ENCODE data around the gene SNX13. TPM values are rescaled to one million over a fixed set of nuclear protein-coding genes. Genes with fewer than 3 reads are reported as not detected.

Gene SNX13
- total RNA-seq, 6 experiments from 2014 or later = 17.1 to 22.5 (median 21.0) TPM

DNA sequence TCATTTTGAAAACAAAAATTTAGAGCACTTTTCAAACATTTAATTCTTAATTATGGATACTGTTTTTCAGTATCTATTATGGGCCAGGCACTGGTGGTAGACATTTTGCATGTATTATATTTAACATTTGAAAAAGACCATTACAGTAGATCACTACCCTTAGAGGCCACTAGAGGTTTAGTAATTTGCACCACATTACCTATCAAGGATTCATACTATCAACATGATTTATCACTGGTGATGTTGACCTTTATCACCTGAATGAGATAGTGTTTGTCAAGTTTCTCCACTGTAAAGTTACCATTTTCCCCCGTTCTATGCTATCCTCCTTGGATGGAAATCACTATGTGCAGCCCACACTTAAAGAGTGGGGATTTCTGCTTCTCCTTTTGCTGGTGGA, 4.4 kb upstream of the SNX13 start:
- DNase-seq = no peak
- WGBS (ENCODE audit: insufficient coverage, low coverage, low lambda C conversion rate, missing lambda C conversion rate) = 81% methylated on average over 1 of the region's 1 CpG
- no peaks in the 10 kb centered on the region for H3K36me3 ChIP-seq
- TF ChIP-seq POLR2A (IDR thresholded peaks at IDR 0.05) = no peak
- TF ChIP-seq, protein P1, sequence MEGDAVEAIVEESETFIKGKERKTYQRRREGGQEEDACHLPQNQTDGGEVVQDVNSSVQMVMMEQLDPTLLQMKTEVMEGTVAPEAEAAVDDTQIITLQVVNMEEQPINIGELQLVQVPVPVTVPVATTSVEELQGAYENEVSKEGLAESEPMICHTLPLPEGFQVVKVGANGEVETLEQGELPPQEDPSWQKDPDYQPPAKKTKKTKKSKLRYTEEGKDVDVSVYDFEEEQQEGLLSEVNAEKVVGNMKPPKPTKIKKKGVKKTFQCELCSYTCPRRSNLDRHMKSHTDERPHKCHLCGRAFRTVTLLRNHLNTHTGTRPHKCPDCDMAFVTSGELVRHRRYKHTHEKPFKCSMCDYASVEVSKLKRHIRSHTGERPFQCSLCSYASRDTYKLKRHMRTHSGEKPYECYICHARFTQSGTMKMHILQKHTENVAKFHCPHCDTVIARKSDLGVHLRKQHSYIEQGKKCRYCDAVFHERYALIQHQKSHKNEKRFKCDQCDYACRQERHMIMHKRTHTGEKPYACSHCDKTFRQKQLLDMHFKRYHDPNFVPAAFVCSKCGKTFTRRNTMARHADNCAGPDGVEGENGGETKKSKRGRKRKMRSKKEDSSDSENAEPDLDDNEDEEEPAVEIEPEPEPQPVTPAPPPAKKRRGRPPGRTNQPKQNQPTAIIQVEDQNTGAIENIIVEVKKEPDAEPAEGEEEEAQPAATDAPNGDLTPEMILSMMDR (IDR thresholded peaks at IDR 0.05) = no peak
- intact Hi-C loops (cut with DNase I) = no loop called here
- no peaks in the 10 kb centered on the region for H3K9me3 ChIP-seq
- no peaks in the 10 kb centered on the region for H3K4me1 ChIP-seq
- no peak overlapping the region for H3K27ac ChIP-seq
- no peaks in the 10 kb centered on the region for H3K27me3 ChIP-seq
- ATAC-seq = no peak
- no peak overlapping the region for H3K4me3 ChIP-seq

DNA sequence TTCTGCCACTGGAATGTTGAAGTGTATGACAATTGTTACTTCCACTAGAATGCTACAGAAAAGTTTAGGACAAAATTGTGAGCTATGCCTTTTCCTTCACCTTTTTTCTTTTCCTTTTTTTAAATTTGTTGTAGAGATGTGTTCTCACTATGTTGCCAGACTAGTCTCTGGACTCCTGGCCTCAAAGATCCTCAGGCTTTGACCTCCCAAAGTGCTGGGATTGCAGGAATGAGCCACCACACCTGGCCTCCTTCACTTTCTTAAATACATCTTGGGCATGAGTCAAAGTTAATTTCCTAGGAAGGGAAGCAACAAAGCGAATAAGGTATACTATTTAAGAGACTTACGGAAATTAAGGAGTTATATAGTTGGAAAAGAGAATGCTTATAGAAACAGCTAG, 2.7 kb upstream of the SNX13 start:
- H3K27me3 ChIP-seq = no peaks in the 10 kb centered on the region
- TF ChIP-seq, protein P1 (IDR thresholded peaks at IDR 0.05) = no peak
- TF ChIP-seq POLR2A (IDR thresholded peaks at IDR 0.05) = no peak
- H3K36me3 ChIP-seq = no peaks in the 10 kb centered on the region
- DNase-seq (no peak), ATAC-seq (no peak)
- no peak overlapping the region for H3K27ac ChIP-seq
- intact Hi-C loops (cut with DNase I) = no loop called here
- H3K4me3 ChIP-seq = no peak overlapping the region
- no peaks in the 10 kb centered on the region for H3K9me3 ChIP-seq
- 82% methylated on average over 2 of the region's 2 CpGs for WGBS (ENCODE audit: insufficient coverage, low coverage, low lambda C conversion rate, missing lambda C conversion rate)
- peaks cover 0 to 9% (median 4%) of the 10 kb centered on the region in 4 donors for H3K4me1 ChIP-seq

DNA sequence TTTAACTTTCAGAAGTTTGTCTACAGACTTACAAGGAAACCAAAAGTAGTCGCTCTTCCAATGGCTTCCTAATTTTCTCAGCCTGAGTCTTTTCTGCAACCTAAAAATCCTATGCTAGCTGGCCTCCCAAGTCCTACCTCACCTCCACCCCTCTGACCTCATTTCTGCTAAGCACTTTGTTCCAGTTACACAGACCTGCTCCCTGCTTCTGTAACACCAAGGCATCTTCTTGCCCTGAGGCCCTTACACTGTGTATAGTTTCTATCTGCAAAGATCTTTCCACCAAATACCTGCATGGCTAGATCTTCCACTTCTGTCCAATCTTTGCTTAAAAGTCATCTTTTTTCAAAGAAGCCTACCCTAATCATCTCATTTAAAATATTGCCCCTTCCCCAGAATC, 1.9 kb upstream of the SNX13 start:
- ATAC-seq = no peak
- no peak for DNase-seq
- H3K27me3 ChIP-seq = no peaks in the 10 kb centered on the region
- no peaks in the 10 kb centered on the region for H3K36me3 ChIP-seq
- H3K4me3 ChIP-seq = no peak overlapping the region
- TF ChIP-seq, protein P1 (IDR thresholded peaks at IDR 0.05) = no peak
- no peak for TF ChIP-seq POLR2A (IDR thresholded peaks at IDR 0.05)
- 78% methylated on average over 1 of the region's 1 CpG for whole genome bisulfite sequencing (ENCODE audit: insufficient coverage, low coverage, low lambda C conversion rate, missing lambda C conversion rate)
- peaks cover 0 to 14% (median 7%) of the 10 kb centered on the region in 4 donors for H3K4me1 ChIP-seq
- H3K9me3 ChIP-seq = no peaks in the 10 kb centered on the region
- intact Hi-C loops (cut with DNase I) = no loop called here
- no peak overlapping the region for H3K27ac ChIP-seq

DNA sequence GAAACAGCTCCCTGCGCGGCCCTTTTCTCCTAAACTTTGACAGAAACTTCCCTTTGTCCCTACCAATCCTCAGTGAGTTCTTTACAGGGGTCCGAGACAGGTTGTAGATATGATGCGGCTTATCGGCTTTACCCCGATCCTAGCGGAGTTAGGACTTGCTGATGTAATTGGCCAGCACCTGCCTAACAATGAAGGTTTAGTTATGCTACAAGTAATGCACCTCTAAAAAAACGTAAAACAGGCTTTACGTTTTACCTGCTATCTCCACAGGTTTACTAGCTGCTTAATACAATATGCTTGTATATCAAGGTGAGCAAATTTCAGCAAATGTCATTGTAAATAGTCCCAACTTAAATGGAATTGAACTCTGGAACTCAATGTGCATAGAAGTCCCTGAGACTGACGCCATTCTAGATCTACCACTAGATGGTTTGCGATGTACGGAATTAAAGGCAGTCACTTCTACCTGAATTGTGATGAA, 697 bp upstream of the SNX13 start:
- WGBS (ENCODE audit: insufficient coverage, low coverage, low lambda C conversion rate, missing lambda C conversion rate) = 6% methylated on average over 11 of the region's 12 CpGs

More for the DNA sequence above, 697 bp upstream of the SNX13 start:
- no peaks in the 10 kb centered on the region for H3K9me3 ChIP-seq
- ATAC-seq = peak in 1 of 4 donors; percentile 3
- no peak for DNase-seq
- peaks cover 0 to 14% (median 7%) of the 10 kb centered on the region in 4 donors for H3K4me1 ChIP-seq
- H3K4me3 ChIP-seq = peak overlapping the region; percentile 79 to 86 (median 82)
- no peaks in the 10 kb centered on the region for H3K36me3 ChIP-seq
- intact Hi-C loops (cut with DNase I) = no loop called here
- H3K27ac ChIP-seq = peak overlapping the region; percentile 95 to 98 (median 95)
- TF ChIP-seq POLR2A (IDR thresholded peaks at IDR 0.05) = no peak
- TF ChIP-seq, protein P1 (IDR thresholded peaks at IDR 0.05) = no peak
- no peaks in the 10 kb centered on the region for H3K27me3 ChIP-seq
